Smooth muscle cell (in vitro differentiated cells): ENCODE data around the gene TENT4B. TPM values are rescaled to one million over a fixed set of nuclear protein-coding genes. Genes with fewer than 3 reads are reported as not detected.

Experiments used
- DNase-seq: peaks from one replicate; lab custom pipeline; 2025; ENCODE audit not compliant: unreplicated experiment; lab: John Stamatoyannopoulos, UW
- H2AFZ ChIP-seq: fragments of 200-600 bp; sonication (generic); 2 replicates; pipeline ENCODE4 v1.6.0; 2016; ENCODE audit warnings: antibody characterized with exemption, low read depth, mild to moderate bottlenecking
- H3F3A ChIP-seq: fragments of 200-600 bp; sonication (generic); 2 replicates; pipeline ENCODE4 v1.6.0; 2017; ENCODE audit warnings: antibody characterized with exemption, low read depth
- H3K27ac ChIP-seq: fragments of 200-600 bp; sonication (generic); 2 replicates; pipeline ENCODE4 v1.5.1; 2016; ENCODE audit warnings: low read depth, mild to moderate bottlenecking
- H3K27me3 ChIP-seq: fragments of 200-600 bp; sonication (generic); 2 replicates; pipeline ENCODE4 v1.6.1; 2016; ENCODE audit warnings: low read depth, mild to moderate bottlenecking
- H3K36me3 ChIP-seq: fragments of 200-600 bp; sonication (generic); 2 replicates; pipeline ENCODE4 v1.5.1; 2016; ENCODE audit warnings: low read depth
- H3K4me1 ChIP-seq: fragments of 200-600 bp; sonication (generic); 2 replicates; pipeline ENCODE4 v1.5.1; 2016; ENCODE audit warnings: low read depth
- H3K4me2 ChIP-seq: fragments of 200-600 bp; sonication (generic); 2 replicates; pipeline ENCODE4 v1.6.0; 2016; ENCODE audit warnings: mild to moderate bottlenecking
- H3K4me3 ChIP-seq: fragments of 200-600 bp; sonication (generic); 2 replicates; pipeline ENCODE4 v1.5.1; 2016; ENCODE audit warnings: mild to moderate bottlenecking
- H3K79me2 ChIP-seq: fragments of 200-600 bp; sonication (generic); 2 replicates; pipeline ENCODE4 v1.6.0; 2016; ENCODE audit warnings: low read depth, mild to moderate bottlenecking
- H3K9ac ChIP-seq: fragments of 200-600 bp; sonication (generic); 2 replicates; pipeline ENCODE4 v1.6.0; 2016; ENCODE audit warnings: low read depth
- H3K9me3 ChIP-seq: fragments of 200-600 bp; sonication (generic); replicated peaks from 2 replicates; pipeline ENCODE4 v1.5.1; 2016; ENCODE audit warnings: low read depth
- H4K20me1 ChIP-seq: fragments of 200-600 bp; sonication (generic); 2 replicates; pipeline ENCODE4 v1.6.0; 2016; ENCODE audit warnings: low read depth
- CTCF ChIP-seq: fragments of 200-600 bp; sonication (generic); IDR thresholded peaks from 2 replicates; pipeline ENCODE4 v1.5.1; 2017; ENCODE audit warnings: borderline replicate concordance, mild to moderate bottlenecking, antibody characterized with exemption; ENCODE audit not compliant: insufficient read depth, poor library complexity, severe bottlenecking
- WGBS: methylation state at CpG from one replicate; pipeline ENCODE4 v1.1.7; 2016; ENCODE audit warnings: low lambda C conversion rate; 5-methylcytosine and 5-hydroxymethylcytosine counted together
- polyA plus RNA-seq: library from polyadenylated mRNA; unstranded; fragments of >200 nt; fragmentation: Nextera tagmentation; extraction: Ambion mirVana; gene quantifications from 2 replicates; pipeline ENCODE4 v1.2.1, GENCODE V29; 2016
- total RNA-seq: library from RNA; depleted of rRNA; stranded (reverse); fragments of >200 nt; gene quantifications from 2 replicates; pipeline ENCODE4 v1.2.3, GENCODE V29; 2014

TENT4B gene
- total and polyA plus RNA-seq, 2 experiments from 2014 or later = 2.6 to 8.8 TPM

DNA sequence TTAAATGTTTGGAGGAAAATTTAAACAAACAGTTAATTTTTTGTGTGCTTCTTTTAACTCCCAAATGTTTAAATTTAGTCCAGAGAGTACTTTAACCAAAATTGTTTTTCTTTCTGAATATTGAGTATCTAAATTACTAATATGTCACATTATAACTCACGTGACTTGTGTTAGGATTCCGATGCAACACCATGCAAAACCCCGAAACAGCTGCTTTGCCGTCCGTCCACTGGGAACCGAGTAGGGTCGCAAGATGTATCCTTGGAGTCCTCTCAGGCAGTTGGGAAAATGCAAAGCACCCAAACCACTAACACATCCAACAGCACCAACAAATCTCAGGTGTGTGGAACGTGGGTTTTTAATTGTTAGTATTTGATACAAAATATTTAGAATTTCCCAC, 74.6 kb downstream of the TENT4B start:
- H3K27ac ChIP-seq = no peak overlapping the region
- no peaks in the 10 kb centered on the region for H3F3A ChIP-seq
- no peak overlapping the region for H3K4me2 ChIP-seq
- H3K4me3 ChIP-seq = no peak overlapping the region
- no peaks in the 10 kb centered on the region for H3K36me3 ChIP-seq
- TF ChIP-seq CTCF = no peak
- no peaks in the 10 kb centered on the region for H4K20me1 ChIP-seq
- 83% methylated on average over 8 of the region's 8 CpGs for WGBS
- DNase-seq = no peak
- no peaks in the 10 kb centered on the region for H3K9me3 ChIP-seq
- no peak overlapping the region for H2AFZ ChIP-seq
- no peaks in the 10 kb centered on the region for H3K27me3 ChIP-seq
- no peaks in the 10 kb centered on the region for H3K79me2 ChIP-seq
- no peak overlapping the region for H3K9ac ChIP-seq
- H3K4me1 ChIP-seq = no peaks in the 10 kb centered on the region

GRCh38 chr16:50228364-50228868, 75.3 kb downstream of the TENT4B start:
- no peak overlapping the region for H3K4me2 ChIP-seq
- H3K9ac ChIP-seq = no peak overlapping the region
- no peaks in the 10 kb centered on the region for H3K27me3 ChIP-seq
- no peak overlapping the region for H3K27ac ChIP-seq
- WGBS = 96% methylated on average over 5 of the region's 5 CpGs
- no peaks in the 10 kb centered on the region for H3K36me3 ChIP-seq
- no peaks in the 10 kb centered on the region for H3K79me2 ChIP-seq
- H3K4me3 ChIP-seq = no peak overlapping the region
- H2AFZ ChIP-seq = no peak overlapping the region
- DNase-seq = no peak
- no peaks in the 10 kb centered on the region for H3K9me3 ChIP-seq
- H3K4me1 ChIP-seq = no peaks in the 10 kb centered on the region
- no peaks in the 10 kb centered on the region for H4K20me1 ChIP-seq
- H3F3A ChIP-seq = no peaks in the 10 kb centered on the region
- TF ChIP-seq CTCF = no peak

DNA sequence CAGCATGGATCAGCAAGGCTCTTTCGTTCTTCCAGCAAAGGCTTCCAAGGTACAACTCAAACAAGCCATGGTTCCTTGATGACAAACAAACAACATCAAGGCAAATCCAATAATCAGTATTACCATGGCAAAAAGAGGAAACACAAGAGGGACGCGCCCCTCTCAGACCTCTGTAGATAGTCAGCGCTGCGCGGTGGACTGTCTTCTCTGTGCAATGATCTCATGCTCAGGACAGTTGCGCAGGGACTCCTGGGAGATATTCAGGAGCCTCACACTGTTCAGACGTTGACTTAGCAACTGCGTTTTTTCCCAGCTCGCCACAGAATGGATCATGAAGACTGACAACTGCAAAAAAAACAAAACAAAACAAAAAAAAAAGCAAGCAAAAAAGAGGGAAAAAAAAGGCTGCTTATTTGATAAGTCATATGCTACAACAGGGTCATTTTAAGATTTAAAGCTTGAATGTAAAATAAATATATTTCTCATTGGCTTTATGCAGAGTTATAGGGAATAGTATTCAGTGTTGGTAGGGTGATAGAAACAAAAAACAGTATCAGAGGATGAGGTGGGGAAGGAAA, 76.1 kb downstream of the TENT4B start:
- TF ChIP-seq CTCF = no peak
- DNase-seq = no peak
- H3K9me3 ChIP-seq = no peaks in the 10 kb centered on the region
- no peaks in the 10 kb centered on the region for H3K4me1 ChIP-seq
- H3K9ac ChIP-seq = no peak overlapping the region
- WGBS = 98% methylated on average over 10 of the region's 10 CpGs
- no peak overlapping the region for H2AFZ ChIP-seq
- H3F3A ChIP-seq = no peaks in the 10 kb centered on the region
- no peaks in the 10 kb centered on the region for H4K20me1 ChIP-seq
- H3K27me3 ChIP-seq = no peaks in the 10 kb centered on the region
- no peak overlapping the region for H3K4me3 ChIP-seq
- H3K79me2 ChIP-seq = no peaks in the 10 kb centered on the region
- H3K36me3 ChIP-seq = no peaks in the 10 kb centered on the region
- H3K27ac ChIP-seq = no peak overlapping the region
- H3K4me2 ChIP-seq = no peak overlapping the region
